AG04449 (cell line): ENCODE measurements around the gene C12orf56.
A peak's percentile ranks its signal among the peaks of the same experiment; 100 is the strongest.

Experiments
- CTCF ChIA-PET: fragments of 350-600 bp; formaldehyde crosslinking; extraction: SDS; loops from one replicate; lab custom pipeline; 2021; ENCODE audit warnings: antibody characterized with exemption; lab: Yijun Ruan, JAX
- POLR2A ChIA-PET: fragments of 400-600, 350-600 bp; formaldehyde crosslinking; extraction: SDS; loops from one replicate; lab custom pipeline; 2020; ENCODE audit warnings: antibody characterized with exemption, inconsistent platforms; lab: Yijun Ruan, JAX
- DNase-seq: peaks from one replicate; pipeline ENCODE4 v3.0.0-alpha.2; 2010; ENCODE audit warnings: low read depth, low spot score
- H3K4me3 ChIP-seq: 2 replicates; pipeline ENCODE4 v1.5.1; 2011; ENCODE audit warnings: low read depth, mild to moderate bottlenecking, control low read depth, low read length
- CTCF ChIP-seq: IDR thresholded peaks from one replicate; pipeline ENCODE4 v1.5.1; 2011; ENCODE audit warnings: mild to moderate bottlenecking, moderate library complexity, low read length, control low read depth, inconsistent platforms; ENCODE audit not compliant: insufficient read depth; ENCODE audit errors: missing control alignments

The C12orf56 gene

GRCh38 chr12:64273527-64274403, 116.8 kb downstream of the C12orf56 start:
- H3K4me3 ChIP-seq: no peak overlapping the region
- DNase-seq: no peak
- ChIA-PET CTCF (interaction anchor here (0.7 to 2.6 kb wide), 6 partner anchors 12 to 120 kb away, joined by 3 to 8 read pairs (median 4); partner anchors contain the start of gene C12orf56), POLR2A (no interaction called here)
- peak; percentile 14 for TF ChIP-seq CTCF

DNA sequence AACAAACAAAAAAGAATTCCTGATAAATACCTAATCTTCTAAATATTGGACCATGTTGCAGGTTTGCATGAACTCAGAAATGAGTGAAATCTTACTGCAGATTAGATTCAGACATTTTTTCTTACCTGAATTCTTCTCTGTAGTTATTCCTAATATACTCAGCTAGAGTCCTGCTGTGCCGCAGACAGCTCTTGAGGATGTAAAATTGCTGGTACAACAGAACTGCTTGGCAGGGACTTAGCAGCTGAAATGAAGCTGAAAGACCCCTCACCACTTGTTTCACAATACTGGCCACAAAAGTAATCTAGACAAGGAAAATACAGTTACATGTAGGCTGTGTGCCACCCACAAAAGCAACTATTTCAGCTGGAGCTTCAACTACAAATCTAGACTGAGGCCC, 120.1 kb downstream of the C12orf56 start:
- no peak for TF ChIP-seq CTCF
- H3K4me3 ChIP-seq: no peak overlapping the region
- ChIA-PET CTCF (interaction anchor here (0.6 kb wide), 1 partner anchor 427 kb away, joined by 3 read pairs; no protein-coding TSS in a partner anchor), POLR2A (no interaction called here)
- DNase-seq: no peak

GRCh38 chr12:64269161-64269560, 121.4 kb downstream of the C12orf56 start:
- DNase-seq: no peak
- CTCF ChIA-PET: interaction anchor here (1.1 kb wide), 1 partner anchor 9 kb away, joined by 3 read pairs; no protein-coding TSS in a partner anchor
- no peak for TF ChIP-seq CTCF
- POLR2A ChIA-PET: no interaction called here
- no peak overlapping the region for H3K4me3 ChIP-seq

DNA sequence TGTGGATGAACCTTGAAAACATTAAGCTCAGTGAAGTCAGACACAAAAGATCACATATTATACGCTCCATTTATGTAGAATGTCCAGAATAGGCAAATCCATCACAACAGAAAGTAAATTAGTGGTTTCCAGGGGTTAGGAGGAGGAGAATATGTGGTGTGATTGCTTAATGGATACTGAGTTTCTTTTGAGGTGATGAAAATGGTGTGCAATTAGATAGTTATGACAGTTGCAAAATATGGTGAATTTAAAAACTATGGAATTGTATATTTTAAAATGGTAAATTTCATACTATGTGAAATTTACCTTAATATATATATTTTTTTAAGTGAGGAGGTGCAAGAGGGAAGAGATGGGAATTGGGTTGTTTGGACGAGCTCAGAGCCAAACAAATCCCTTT, 122.1 kb downstream of the C12orf56 start:
- DNase-seq: no peak
- ChIA-PET POLR2A (no interaction called here), CTCF (interaction anchor here (1.5 to 1.7 kb wide), 2 partner anchors 12 to 442 kb away, joined by 4 to 7 read pairs; no protein-coding TSS in a partner anchor)
- no peak for TF ChIP-seq CTCF
- no peak overlapping the region for H3K4me3 ChIP-seq

- ChIA-PET CTCF (interaction anchor here (1.2 to 1.8 kb wide), 2 partner anchors 9 to 439 kb away, joined by 5 read pairs; no protein-coding TSS in a partner anchor), POLR2A (no interaction called here)
- TF ChIP-seq CTCF: no peak
- H3K4me3 ChIP-seq: no peak overlapping the region
- no peak for DNase-seq
Observed at GRCh38 chr12:64265839-64266238, 124.7 kb downstream of the C12orf56 start.

DNA sequence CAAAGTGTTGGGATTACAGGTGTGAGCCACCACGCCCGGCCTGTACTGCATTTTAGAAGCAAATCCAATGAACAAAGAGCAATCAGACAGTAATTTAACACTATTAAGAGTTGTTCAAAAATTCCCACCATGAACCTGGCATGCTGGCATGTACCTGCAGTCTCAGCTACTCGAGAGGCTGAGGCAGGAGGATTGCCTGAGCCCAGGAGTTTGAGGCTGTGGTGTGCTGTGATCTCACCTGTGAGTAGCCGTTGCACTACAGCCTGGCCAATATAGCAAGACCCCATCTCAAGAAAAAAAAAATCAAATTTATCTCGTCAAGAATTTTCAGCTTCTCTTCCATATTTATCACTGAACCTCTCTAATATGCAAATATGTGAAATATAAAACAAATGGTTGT, 128.7 kb downstream of the C12orf56 start:
- no peak for TF ChIP-seq CTCF
- POLR2A ChIA-PET: interaction anchor here (1.0 kb wide), 1 partner anchor 11 kb away, joined by 3 read pairs; no protein-coding TSS in a partner anchor
- CTCF ChIA-PET: interaction anchor here (1.1 to 4.4 kb wide), 5 partner anchors 11 to 436 kb away, joined by 3 to 12 read pairs (median 8); partner anchors contain the start of gene SRGAP1

More for the DNA sequence above, 128.7 kb downstream of the C12orf56 start:
- no peak for DNase-seq
- H3K4me3 ChIP-seq: no peak overlapping the region
